ENCODE data around the gene SYNPO2.

- TF ChIP-seq POLR2A (IDR thresholded peaks at IDR 0.05; ENCODE audit: low read depth, low read length) (no peak), POLR2AphosphoS5 (IDR thresholded peaks at IDR 0.05; ENCODE audit: low read depth, low read length) (no peak), TAF1 (IDR thresholded peaks at IDR 0.05; ENCODE audit: borderline replicate concordance, low read depth, low read length) (no peak)
Observed at GRCh38 chr4:118842055-118842454, 46.6 kb upstream of the SYNPO2 start.
